Measurements from ENCODE around the gene SMURF1. TPM values are rescaled to one million over a fixed set of nuclear protein-coding genes. Genes with fewer than 3 reads are reported as not detected.
A peak's percentile ranks its signal among the peaks of the same experiment; 100 is the strongest.

SMURF1 gene
- total RNA-seq, 4 donors from 2014 or later, result 26.9 to 74.9 (median 30.2) TPM

DNA sequence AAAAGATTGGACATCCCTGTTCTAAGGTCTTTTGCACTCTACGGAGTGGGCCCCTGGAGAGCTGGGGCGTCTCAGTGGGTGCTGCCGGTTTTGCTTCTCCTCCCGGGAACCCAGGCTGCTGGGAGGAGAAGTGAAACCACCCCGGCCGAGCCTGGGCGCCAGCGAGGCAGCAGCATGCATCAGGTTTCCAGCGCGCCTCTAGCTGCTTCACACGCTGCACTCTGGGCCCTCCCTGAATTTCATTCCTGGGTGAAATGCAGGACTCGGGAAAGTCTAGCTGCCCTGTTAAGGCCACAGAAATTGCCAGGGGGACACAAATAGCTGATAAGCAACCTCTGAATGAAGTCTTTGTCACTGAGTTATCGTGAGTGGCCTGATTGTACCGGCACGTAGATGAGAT, 138.1 kb downstream of the SMURF1 start:
- H3K4me3 ChIP-seq, result no peak overlapping the region
- TF ChIP-seq, protein P1, sequence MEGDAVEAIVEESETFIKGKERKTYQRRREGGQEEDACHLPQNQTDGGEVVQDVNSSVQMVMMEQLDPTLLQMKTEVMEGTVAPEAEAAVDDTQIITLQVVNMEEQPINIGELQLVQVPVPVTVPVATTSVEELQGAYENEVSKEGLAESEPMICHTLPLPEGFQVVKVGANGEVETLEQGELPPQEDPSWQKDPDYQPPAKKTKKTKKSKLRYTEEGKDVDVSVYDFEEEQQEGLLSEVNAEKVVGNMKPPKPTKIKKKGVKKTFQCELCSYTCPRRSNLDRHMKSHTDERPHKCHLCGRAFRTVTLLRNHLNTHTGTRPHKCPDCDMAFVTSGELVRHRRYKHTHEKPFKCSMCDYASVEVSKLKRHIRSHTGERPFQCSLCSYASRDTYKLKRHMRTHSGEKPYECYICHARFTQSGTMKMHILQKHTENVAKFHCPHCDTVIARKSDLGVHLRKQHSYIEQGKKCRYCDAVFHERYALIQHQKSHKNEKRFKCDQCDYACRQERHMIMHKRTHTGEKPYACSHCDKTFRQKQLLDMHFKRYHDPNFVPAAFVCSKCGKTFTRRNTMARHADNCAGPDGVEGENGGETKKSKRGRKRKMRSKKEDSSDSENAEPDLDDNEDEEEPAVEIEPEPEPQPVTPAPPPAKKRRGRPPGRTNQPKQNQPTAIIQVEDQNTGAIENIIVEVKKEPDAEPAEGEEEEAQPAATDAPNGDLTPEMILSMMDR (IDR thresholded peaks at IDR 0.05), result no peak
- no peak for TF ChIP-seq POLR2A (IDR thresholded peaks at IDR 0.05)
- no peak for TF ChIP-seq EP300 (IDR thresholded peaks at IDR 0.05)
- no peak for TF ChIP-seq POLR2AphosphoS5 (IDR thresholded peaks at IDR 0.05)
- H3K27me3 ChIP-seq, result no peaks in the 10 kb centered on the region
- H3K27ac ChIP-seq, result no peak overlapping the region
- DNase-seq (ENCODE audit: low spot score in 2 of 2), result peak; percentile 45 to 74
- H3K9me3 ChIP-seq, result no peaks in the 10 kb centered on the region
- 91% methylated on average over 13 of the region's 15 CpGs for WGBS
- no peaks in the 10 kb centered on the region for H3K4me1 ChIP-seq
- peaks cover 91% of the 10 kb centered on the region for H3K36me3 ChIP-seq

DNA sequence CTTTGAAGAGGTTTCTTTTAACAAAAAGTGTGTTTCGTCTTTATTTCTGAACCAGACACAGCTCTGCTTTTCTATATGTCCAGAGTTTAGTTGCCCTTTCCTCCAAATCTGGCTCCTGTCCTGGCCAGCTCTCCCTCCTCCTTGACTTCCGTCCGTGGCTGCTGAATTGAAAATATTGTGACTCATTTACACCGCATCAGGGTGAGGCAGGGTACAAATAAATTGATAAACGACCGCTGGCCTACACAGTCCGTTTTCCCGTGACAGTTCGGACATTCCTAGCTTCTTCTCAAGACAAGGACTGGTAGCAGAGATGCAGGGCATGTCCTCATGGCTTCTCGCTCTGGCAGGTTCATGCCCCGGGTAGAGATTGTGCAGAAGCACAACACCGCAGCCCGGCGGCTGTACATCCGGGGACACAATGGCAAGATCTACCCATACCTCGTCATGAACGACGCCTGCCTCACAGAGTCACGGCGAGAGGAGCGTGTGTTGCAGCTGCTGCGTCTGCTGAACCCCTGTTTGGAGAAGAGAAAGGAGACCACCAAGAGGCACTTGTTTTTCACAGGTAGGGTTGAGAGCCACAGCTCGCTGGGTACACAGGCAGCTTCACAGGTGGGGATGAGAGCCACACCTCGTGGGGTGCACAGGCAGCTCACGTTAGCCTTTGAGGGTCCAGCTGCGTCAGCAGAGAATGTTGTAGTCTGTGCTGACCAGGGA, 139.0 kb downstream of the SMURF1 start:
- H3K27ac ChIP-seq, result no peak overlapping the region
- H3K36me3 ChIP-seq, result peaks cover 91% of the 10 kb centered on the region
- 95% methylated on average over 26 of the region's 26 CpGs for WGBS
- no peak overlapping the region for H3K4me3 ChIP-seq
- H3K4me1 ChIP-seq, result no peaks in the 10 kb centered on the region
- H3K9me3 ChIP-seq, result no peaks in the 10 kb centered on the region
- no peaks in the 10 kb centered on the region for H3K27me3 ChIP-seq
- peak; percentile 40 to 64 for DNase-seq (ENCODE audit: low spot score in 2 of 2)
- TF ChIP-seq POLR2AphosphoS5 (IDR thresholded peaks at IDR 0.05), result no peak

DNA sequence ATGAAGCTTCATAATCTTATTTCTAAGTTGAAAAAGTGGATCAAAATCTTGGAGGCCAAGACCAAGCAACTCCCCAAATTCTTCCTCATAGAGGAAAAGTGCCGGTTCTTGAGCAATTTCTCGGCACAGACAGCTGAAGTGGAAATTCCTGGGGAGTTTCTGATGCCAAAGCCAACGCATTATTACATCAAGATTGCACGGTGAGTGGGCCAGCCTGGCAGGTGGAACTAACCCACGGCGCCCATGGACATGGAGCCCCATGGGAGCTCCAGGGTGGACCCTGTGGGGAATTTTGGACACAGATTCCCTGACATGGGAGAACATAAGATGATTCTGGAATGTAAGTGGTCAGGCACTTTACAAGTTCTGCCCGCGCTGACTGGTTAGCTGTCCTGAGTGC, 139.7 kb downstream of the SMURF1 start:
- Histone ChIP-seq H3K4me3 (no peak overlapping the region), H3K27me3 (no peaks in the 10 kb centered on the region), H3K36me3 (peaks cover 92% of the 10 kb centered on the region), H3K27ac (no peak overlapping the region), H3K4me1 (no peaks in the 10 kb centered on the region), H3K9me3 (no peaks in the 10 kb centered on the region)
- peak; percentile 30 to 54 for DNase-seq (ENCODE audit: low spot score in 2 of 2)
- WGBS, result 77% methylated on average over 8 of the region's 8 CpGs
- TF ChIP-seq, protein P1 (IDR thresholded peaks at IDR 0.05), result no peak
- TF ChIP-seq EP300 (IDR thresholded peaks at IDR 0.05), result no peak
- no peak for TF ChIP-seq POLR2AphosphoS5 (IDR thresholded peaks at IDR 0.05)
- TF ChIP-seq POLR2A (IDR thresholded peaks at IDR 0.05), result no peak

DNA sequence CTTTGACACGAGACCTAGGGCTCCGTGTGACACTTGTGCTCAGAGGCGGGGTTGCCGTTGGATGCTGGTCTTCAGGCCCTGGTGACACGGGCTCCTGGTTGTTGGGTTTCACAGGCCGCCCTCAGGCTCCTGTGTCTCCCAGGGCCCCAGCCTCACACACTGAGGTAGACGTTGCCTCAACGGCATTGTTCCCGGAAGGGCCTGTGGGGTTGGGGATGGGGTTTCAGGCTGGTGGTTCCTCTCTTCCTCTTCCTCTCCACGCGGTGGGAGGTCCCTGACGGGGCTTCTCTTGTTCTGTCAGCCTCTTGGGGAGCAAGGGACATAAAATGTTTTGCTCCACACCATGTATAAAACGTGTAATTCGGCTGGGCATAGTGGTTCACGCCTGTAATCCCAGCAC, 140.5 kb downstream of the SMURF1 start:
- whole genome bisulfite sequencing, result 94% methylated on average over 15 of the region's 15 CpGs
- Histone ChIP-seq H3K4me3 (no peak overlapping the region), H3K27me3 (no peaks in the 10 kb centered on the region), H3K27ac (no peak overlapping the region), H3K4me1 (no peaks in the 10 kb centered on the region), H3K9me3 (no peaks in the 10 kb centered on the region), H3K36me3 (peaks cover 92% of the 10 kb centered on the region)
- peak; percentile 44 to 73 for DNase-seq (ENCODE audit: low spot score in 2 of 2)
- TF ChIP-seq POLR2A (IDR thresholded peaks at IDR 0.05) (no peak), POLR2AphosphoS5 (IDR thresholded peaks at IDR 0.05) (no peak)

DNA sequence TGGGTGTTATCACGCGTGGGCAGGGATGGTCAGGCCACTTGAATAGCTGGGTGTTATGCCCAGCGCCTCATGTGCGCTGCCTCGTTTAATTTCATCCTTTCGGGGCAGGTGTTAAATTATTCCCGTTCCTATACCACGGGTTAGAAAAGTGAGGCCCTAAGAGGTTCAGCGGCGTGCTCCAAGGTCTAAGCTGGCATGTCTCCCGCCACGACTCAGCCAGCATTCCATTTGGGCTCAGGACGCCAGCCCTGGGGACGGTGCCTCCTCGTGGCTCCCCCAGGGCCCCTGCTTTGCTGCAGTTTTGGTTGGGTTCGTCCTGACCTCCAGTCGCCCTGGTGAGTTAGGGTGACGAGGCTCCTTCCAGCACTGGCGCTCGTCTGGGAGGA, 141.1 kb downstream of the SMURF1 start:
- Histone ChIP-seq H3K4me3 (no peak overlapping the region), H3K4me1 (no peaks in the 10 kb centered on the region), H3K27me3 (no peaks in the 10 kb centered on the region), H3K36me3 (peaks cover 90% of the 10 kb centered on the region), H3K9me3 (no peaks in the 10 kb centered on the region), H3K27ac (no peak overlapping the region)
- DNase-seq (ENCODE audit: low spot score in 2 of 2), result peak; percentile 27 to 60
- TF ChIP-seq POLR2AphosphoS5 (IDR thresholded peaks at IDR 0.05) (no peak), POLR2A (IDR thresholded peaks at IDR 0.05) (no peak), EP300 (IDR thresholded peaks at IDR 0.05) (no peak)
- TF ChIP-seq, protein P1 (IDR thresholded peaks at IDR 0.05), result no peak
- 88% methylated on average over 20 of the region's 20 CpGs for WGBS

DNA sequence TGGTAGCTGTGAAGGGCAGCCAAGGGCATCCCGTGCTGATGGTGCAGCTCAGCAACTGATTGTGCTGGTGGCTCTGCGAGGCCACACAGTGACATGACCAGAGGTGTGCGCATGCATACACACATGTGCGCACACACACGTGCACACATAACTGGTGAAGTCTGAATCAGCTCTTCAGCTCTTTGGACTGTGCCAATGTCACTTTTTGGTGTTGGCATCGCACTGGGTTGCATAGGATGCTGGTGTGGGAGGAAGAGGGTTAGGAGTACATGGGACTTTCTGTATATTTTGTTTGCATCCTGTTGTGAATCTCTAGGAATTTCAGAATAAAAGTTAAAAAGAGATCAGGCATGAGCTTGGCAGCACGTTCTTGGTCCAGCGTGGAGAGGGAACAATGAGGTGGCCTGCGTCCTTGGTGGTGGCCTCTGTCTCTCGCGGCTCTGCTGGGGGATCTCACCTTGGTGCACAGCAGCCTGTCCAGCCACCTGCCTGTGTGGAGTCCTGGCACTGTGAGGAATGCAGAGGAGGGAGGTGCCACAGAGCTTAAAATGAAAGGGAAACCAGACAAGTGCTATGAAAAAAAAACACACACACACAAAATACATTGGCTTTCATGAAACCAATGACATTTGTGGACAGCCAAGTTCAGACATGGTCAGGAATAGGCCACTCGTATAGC, 141.6 kb downstream of the SMURF1 start:
- 94% methylated on average over 10 of the region's 12 CpGs for WGBS
- H3K36me3 ChIP-seq, result peaks cover 90% of the 10 kb centered on the region
- H3K27me3 ChIP-seq, result no peaks in the 10 kb centered on the region
- no peak overlapping the region for H3K4me3 ChIP-seq
- H3K9me3 ChIP-seq, result no peaks in the 10 kb centered on the region
- no peaks in the 10 kb centered on the region for H3K4me1 ChIP-seq
- DNase-seq (ENCODE audit: low spot score in 2 of 2), result peak; percentile 37 to 44
- TF ChIP-seq POLR2AphosphoS5 (IDR thresholded peaks at IDR 0.05) (no peak), POLR2A (IDR thresholded peaks at IDR 0.05) (no peak), EP300 (IDR thresholded peaks at IDR 0.05) (no peak)
- TF ChIP-seq, protein P1 (IDR thresholded peaks at IDR 0.05), result no peak
- H3K27ac ChIP-seq, result no peak overlapping the region

Measured in suprapubic skin (tissue), 4 donors.